ENCODE measurements around the gene SLC13A3.

SLC13A3 gene

DNA sequence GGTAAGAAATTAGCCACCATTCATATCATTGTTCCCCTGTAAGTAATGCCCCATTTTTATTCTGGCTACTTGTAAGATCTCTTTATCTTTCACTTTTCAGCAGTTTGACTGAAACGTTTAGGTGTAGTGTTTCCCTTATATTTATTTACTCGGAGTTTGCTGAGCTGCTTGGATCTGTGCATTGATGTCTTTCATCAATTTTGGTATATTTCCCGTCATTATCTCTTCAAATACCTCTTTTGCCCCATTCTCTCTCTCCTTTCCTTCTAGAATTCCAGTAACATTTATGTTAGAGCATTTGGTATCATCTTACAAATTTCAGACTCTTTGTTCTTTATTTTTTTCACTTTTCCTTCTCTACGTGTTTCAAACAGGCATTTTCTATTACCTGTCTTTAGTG is 9.2 kb upstream of the SLC13A3 start:
- no peak overlapping the region for H2BK15ac ChIP-seq (ENCODE audit: low read depth, poor library complexity, severe bottlenecking)
- H3K4ac ChIP-seq (ENCODE audit: low read depth in 1 of 2, low read length in 2 of 2), result no peak overlapping the region
- H3K9ac ChIP-seq (ENCODE audit: low read length), result no peak overlapping the region
- H4K91ac ChIP-seq (ENCODE audit: low read length), result no peak overlapping the region
- no peak for DNase-seq
- H3K27me3 ChIP-seq (ENCODE audit: control insufficient read depth in 1 of 2, insufficient read depth in 1 of 2, low read length in 2 of 2), result no peaks in the 10 kb centered on the region
- no peak overlapping the region for H3K18ac ChIP-seq (ENCODE audit: low read depth in 1 of 2, low read length in 2 of 2)
- H2AFZ ChIP-seq (ENCODE audit: low read depth, low read length), result no peak overlapping the region
- WGBS, result 60% methylated on average over 1 of the region's 4 CpGs
- H3K23ac ChIP-seq (ENCODE audit: low read length in 2 of 2), result no peak overlapping the region
- H2BK5ac ChIP-seq (ENCODE audit: low read depth, low read length, poor library complexity, severe bottlenecking), result no peak overlapping the region
- peaks cover 9% of the 10 kb centered on the region for H3K9me3 ChIP-seq (ENCODE audit: control insufficient read depth, low read length)
- H3K36me3 ChIP-seq (ENCODE audit: control insufficient read depth in 1 of 2, insufficient read depth in 2 of 2, low read depth in 1 of 2, low read length in 2 of 2), result peaks cover 0 to 38% of the 10 kb centered on the region in 2 experiments
- no peaks in the 10 kb centered on the region for H3K79me1 ChIP-seq (replicated peaks; ENCODE audit: low read length, poor library complexity, severe bottlenecking)
- no peak overlapping the region for H3K4me2 ChIP-seq (ENCODE audit: low read length, poor library complexity, severe bottlenecking)
- no peaks in the 10 kb centered on the region for H3K4me1 ChIP-seq (ENCODE audit: control insufficient read depth, insufficient read depth, low read depth, low read length)
- no peak overlapping the region for H3K14ac ChIP-seq (ENCODE audit: low read length in 2 of 2)
- H3K4me3 ChIP-seq (ENCODE audit: insufficient read depth in 1 of 2, low read depth in 1 of 2, low read length in 2 of 2), result no peak overlapping the region
- no peak overlapping the region for H2BK120ac ChIP-seq (ENCODE audit: low read depth, low read length)
- no peak overlapping the region for H4K8ac ChIP-seq (ENCODE audit: low read length)
- H2BK12ac ChIP-seq (ENCODE audit: low read length in 2 of 2), result no peak overlapping the region
- no peak overlapping the region for H2AK5ac ChIP-seq (ENCODE audit: low read length, severe bottlenecking)
- H3K27ac ChIP-seq (ENCODE audit: low read length, poor library complexity, severe bottlenecking), result no peak overlapping the region

DNA sequence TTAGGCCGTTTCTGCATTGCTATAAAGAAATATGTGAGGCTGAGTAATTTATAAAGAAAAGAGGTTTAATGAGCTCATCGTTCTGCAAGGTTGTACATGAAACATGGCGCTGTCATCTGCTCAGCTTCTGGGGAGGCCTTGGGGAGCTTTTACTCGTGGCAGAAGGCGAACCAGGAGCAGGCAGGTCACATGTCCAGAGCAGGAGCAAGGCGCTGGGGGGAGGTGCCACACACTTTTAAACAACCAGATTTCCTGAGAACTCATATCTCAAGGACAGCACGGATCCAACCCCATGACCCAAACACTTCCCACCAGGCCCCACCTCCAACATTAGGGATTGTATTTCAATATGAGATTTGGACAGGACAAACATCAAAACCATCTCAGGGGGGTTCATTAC is 6.4 kb upstream of the SLC13A3 start:
- Histone ChIP-seq H3K4me1 (ENCODE audit: control insufficient read depth, insufficient read depth, low read depth, low read length) (no peaks in the 10 kb centered on the region), H3K9ac (ENCODE audit: low read length) (no peak overlapping the region), H2BK120ac (ENCODE audit: low read depth, low read length) (no peak overlapping the region), H3K23ac (ENCODE audit: low read length in 2 of 2) (no peak overlapping the region), H3K18ac (ENCODE audit: low read depth in 1 of 2, low read length in 2 of 2) (no peak overlapping the region), H3K36me3 (ENCODE audit: control insufficient read depth in 1 of 2, insufficient read depth in 2 of 2, low read depth in 1 of 2, low read length in 2 of 2) (peaks cover 0 to 23% of the 10 kb centered on the region in 2 experiments), H4K91ac (ENCODE audit: low read length) (no peak overlapping the region), H2BK15ac (ENCODE audit: low read depth, poor library complexity, severe bottlenecking) (no peak overlapping the region), H3K14ac (ENCODE audit: low read length in 2 of 2) (no peak overlapping the region), H2AFZ (ENCODE audit: low read depth, low read length) (no peak overlapping the region), H2BK12ac (ENCODE audit: low read length in 2 of 2) (no peak overlapping the region), H4K8ac (ENCODE audit: low read length) (no peak overlapping the region), H3K79me1 (replicated peaks; ENCODE audit: low read length, poor library complexity, severe bottlenecking) (no peaks in the 10 kb centered on the region), H3K4me2 (ENCODE audit: low read length, poor library complexity, severe bottlenecking) (no peak overlapping the region), H3K27ac (ENCODE audit: low read length, poor library complexity, severe bottlenecking) (no peak overlapping the region), H2BK5ac (ENCODE audit: low read depth, low read length, poor library complexity, severe bottlenecking) (no peak overlapping the region), H3K4me3 (ENCODE audit: insufficient read depth in 1 of 2, low read depth in 1 of 2, low read length in 2 of 2) (no peak overlapping the region), H3K4ac (ENCODE audit: low read depth in 1 of 2, low read length in 2 of 2) (no peak overlapping the region), H2AK5ac (ENCODE audit: low read length, severe bottlenecking) (no peak overlapping the region), H3K9me3 (ENCODE audit: control insufficient read depth, low read length) (peaks cover 9% of the 10 kb centered on the region), H3K27me3 (ENCODE audit: control insufficient read depth in 1 of 2, insufficient read depth in 1 of 2, low read length in 2 of 2) (no peaks in the 10 kb centered on the region)
- no peak for DNase-seq
- WGBS, result 82% methylated on average over 6 of the region's 7 CpGs

DNA sequence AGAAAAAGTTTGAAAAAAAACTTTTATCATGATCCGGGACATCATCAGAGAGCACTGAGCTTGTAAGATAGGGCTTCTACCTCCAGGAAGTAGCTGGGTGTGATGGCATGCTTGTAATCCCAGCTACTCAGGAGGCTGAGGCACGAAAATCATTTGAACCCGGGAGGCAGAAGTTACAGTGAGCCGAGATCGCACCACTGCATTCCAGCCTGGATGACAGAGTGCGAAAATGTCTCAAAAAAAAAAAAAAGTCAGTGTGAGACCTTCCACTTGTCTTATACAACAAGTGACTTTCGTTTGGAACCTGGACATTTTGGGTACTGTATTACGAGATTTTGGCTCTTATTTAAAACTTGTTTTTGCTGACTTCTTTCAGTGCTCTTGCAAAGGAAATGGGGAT is 5.9 kb upstream of the SLC13A3 start:
- WGBS, result 84% methylated on average over 7 of the region's 8 CpGs
- DNase-seq, result no peak

DNA sequence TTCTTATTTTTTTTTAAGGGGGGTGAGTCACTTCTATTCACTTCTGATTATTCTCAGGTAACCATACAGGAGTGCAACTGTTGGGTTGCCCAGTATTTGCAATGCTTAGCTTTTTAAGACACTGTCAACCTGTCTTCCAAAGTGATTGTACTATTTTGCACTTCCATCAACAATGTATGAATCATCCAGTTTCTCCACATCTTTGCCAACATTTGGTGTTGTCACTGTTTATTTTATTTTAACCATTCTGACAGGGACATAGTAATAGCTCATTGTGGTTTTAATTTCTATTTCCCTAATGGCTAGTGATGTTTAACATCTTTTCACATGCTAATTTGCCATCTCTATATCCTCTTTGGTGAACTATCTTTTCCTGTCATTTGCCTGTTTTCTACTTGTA is 1.4 kb upstream of the SLC13A3 start:
- no peak overlapping the region for H3K4me2 ChIP-seq (ENCODE audit: low read length, poor library complexity, severe bottlenecking)
- no peak overlapping the region for H3K23ac ChIP-seq (ENCODE audit: low read length in 2 of 2)
- no peak overlapping the region for H3K4me3 ChIP-seq (ENCODE audit: insufficient read depth in 1 of 2, low read depth in 1 of 2, low read length in 2 of 2)
- H2BK5ac ChIP-seq (ENCODE audit: low read depth, low read length, poor library complexity, severe bottlenecking), result no peak overlapping the region
- H2AK5ac ChIP-seq (ENCODE audit: low read length, severe bottlenecking), result no peak overlapping the region
- H2BK120ac ChIP-seq (ENCODE audit: low read depth, low read length), result no peak overlapping the region
- DNase-seq, result no peak
- H2BK15ac ChIP-seq (ENCODE audit: low read depth, poor library complexity, severe bottlenecking), result no peak overlapping the region
- H3K9ac ChIP-seq (ENCODE audit: low read length), result no peak overlapping the region
- no peak overlapping the region for H2AFZ ChIP-seq (ENCODE audit: low read depth, low read length)
- H3K18ac ChIP-seq (ENCODE audit: low read depth in 1 of 2, low read length in 2 of 2), result no peak overlapping the region
- no peaks in the 10 kb centered on the region for H3K79me1 ChIP-seq (replicated peaks; ENCODE audit: low read length, poor library complexity, severe bottlenecking)
- H3K9me3 ChIP-seq (ENCODE audit: control insufficient read depth, low read length), result no peaks in the 10 kb centered on the region
- H3K27me3 ChIP-seq (ENCODE audit: control insufficient read depth in 1 of 2, insufficient read depth in 1 of 2, low read length in 2 of 2), result peaks cover 31 to 33% of the 10 kb centered on the region in 2 experiments
- no peak overlapping the region for H3K14ac ChIP-seq (ENCODE audit: low read length in 2 of 2)
- no peaks in the 10 kb centered on the region for H3K36me3 ChIP-seq (ENCODE audit: control insufficient read depth in 1 of 2, insufficient read depth in 2 of 2, low read depth in 1 of 2, low read length in 2 of 2)
- no peak overlapping the region for H3K4ac ChIP-seq (ENCODE audit: low read depth in 1 of 2, low read length in 2 of 2)
- no peak overlapping the region for H2BK12ac ChIP-seq (ENCODE audit: low read length in 2 of 2)
- H3K27ac ChIP-seq (ENCODE audit: low read length, poor library complexity, severe bottlenecking), result no peak overlapping the region
- peaks cover 6% of the 10 kb centered on the region for H3K4me1 ChIP-seq (ENCODE audit: control insufficient read depth, insufficient read depth, low read depth, low read length)
- no peak overlapping the region for H4K91ac ChIP-seq (ENCODE audit: low read length)
- no peak overlapping the region for H4K8ac ChIP-seq (ENCODE audit: low read length)

More for the DNA sequence above, 5.9 kb upstream of the SLC13A3 start:
- Histone ChIP-seq H3K4me2 (ENCODE audit: low read length, poor library complexity, severe bottlenecking) (no peak overlapping the region), H2BK15ac (ENCODE audit: low read depth, poor library complexity, severe bottlenecking) (no peak overlapping the region), H3K4ac (ENCODE audit: low read depth in 1 of 2, low read length in 2 of 2) (no peak overlapping the region), H3K4me3 (ENCODE audit: insufficient read depth in 1 of 2, low read depth in 1 of 2, low read length in 2 of 2) (no peak overlapping the region), H3K9ac (ENCODE audit: low read length) (no peak overlapping the region), H2BK5ac (ENCODE audit: low read depth, low read length, poor library complexity, severe bottlenecking) (no peak overlapping the region), H3K23ac (ENCODE audit: low read length in 2 of 2) (no peak overlapping the region), H2AFZ (ENCODE audit: low read depth, low read length) (no peak overlapping the region), H3K14ac (ENCODE audit: low read length in 2 of 2) (no peak overlapping the region), H3K18ac (ENCODE audit: low read depth in 1 of 2, low read length in 2 of 2) (no peak overlapping the region), H3K27ac (ENCODE audit: low read length, poor library complexity, severe bottlenecking) (no peak overlapping the region), H2BK120ac (ENCODE audit: low read depth, low read length) (no peak overlapping the region), H3K4me1 (ENCODE audit: control insufficient read depth, insufficient read depth, low read depth, low read length) (no peaks in the 10 kb centered on the region), H2BK12ac (ENCODE audit: low read length in 2 of 2) (no peak overlapping the region), H2AK5ac (ENCODE audit: low read length, severe bottlenecking) (no peak overlapping the region), H3K27me3 (ENCODE audit: control insufficient read depth in 1 of 2, insufficient read depth in 1 of 2, low read length in 2 of 2) (peaks cover 2% of the 10 kb centered on the region in 2 experiments), H3K9me3 (ENCODE audit: control insufficient read depth, low read length) (peaks cover 9% of the 10 kb centered on the region), H3K79me1 (replicated peaks; ENCODE audit: low read length, poor library complexity, severe bottlenecking) (no peaks in the 10 kb centered on the region), H4K91ac (ENCODE audit: low read length) (no peak overlapping the region), H4K8ac (ENCODE audit: low read length) (no peak overlapping the region), H3K36me3 (ENCODE audit: control insufficient read depth in 1 of 2, insufficient read depth in 2 of 2, low read depth in 1 of 2, low read length in 2 of 2) (peaks cover 0 to 18% of the 10 kb centered on the region in 2 experiments)
